B cell (primary cell): Measurements from ENCODE around the gene FGF11. TPM values are rescaled to one million over a fixed set of nuclear protein-coding genes. Genes with fewer than 3 reads are reported as not detected.

ENCODE experiments used
- ATAC-seq: fragments of 200-7000 bp; cut with Tn5 transposase; one replicate; pipeline ENCODE4 v1.10.0; 2021; ENCODE audit warnings: low read depth, mild to moderate bottlenecking, moderate number of reproducible peaks, moderate library complexity
- CTCF ChIA-PET: fragments of 350-600 bp; sonication (Branson Sonifier 250); formaldehyde crosslinking; loops from one replicate; lab custom pipeline; 2021; ENCODE audit warnings: antibody characterized with exemption, inconsistent platforms; lab: Charles Lee
- POLR2A ChIA-PET: fragments of 350-600 bp; sonication (Branson Sonifier 250); formaldehyde crosslinking; loops from one replicate; lab custom pipeline; 2021; ENCODE audit warnings: antibody characterized with exemption; lab: Charles Lee
- DNase-seq: peaks from one replicate; pipeline ENCODE4 v3.0.0; 2013
- H2AFZ ChIP-seq: 2 replicates; pipeline ENCODE4 v1.6.1; 2012; ENCODE audit warnings: mild to moderate bottlenecking, low read depth, low read length; ENCODE audit not compliant: insufficient read depth, poor library complexity, severe bottlenecking
- H3K27ac ChIP-seq, 2 donors: 1 replicate in 1 of 2; 2 replicates in 1 of 2; pipeline ENCODE4 v1.5.1; 2012 to 2013; ENCODE audit warnings: low read length in 2 of 2, mild to moderate bottlenecking in 2 of 2, moderate library complexity in 1 of 2
- H3K27me3 ChIP-seq, 4 experiments: fragments of 200-600 bp in 1 of 4; sonication (generic) in 1 of 4; replicated peaks in 1 of 4; 1 replicate in 2 of 4; 2 replicates in 2 of 4; pipeline versions ENCODE4 v1.6.1 to v1.7.0; 2013 to 2016; ENCODE audit warnings: low read length in 3 of 4, mild to moderate bottlenecking in 2 of 4, mixed read lengths in 1 of 4, moderate library complexity in 1 of 4; ENCODE audit not compliant: insufficient read depth in 4 of 4, control insufficient read depth in 3 of 4; ENCODE audit errors: control extremely low read depth in 1 of 4
- H3K36me3 ChIP-seq, 2 experiments: replicated peaks in 1 of 2; 1 replicate in 1 of 2; 2 replicates in 1 of 2; pipeline versions ENCODE4 v1.6.1 to v1.7.1; 2013; ENCODE audit warnings: low read length in 1 of 2; ENCODE audit not compliant: insufficient read depth in 2 of 2, control insufficient read depth in 1 of 2; ENCODE audit errors: control extremely low read depth in 1 of 2, extremely low read depth in 1 of 2
- H3K4me1 ChIP-seq, 2 donors: fragments of 200-600 bp in 1 of 2; sonication (generic) in 1 of 2; 1 replicate in 1 of 2; 2 replicates in 1 of 2; pipeline versions ENCODE4 v1.5.1 to v1.6.1; 2013 to 2017; ENCODE audit warnings: low read length in 2 of 2; ENCODE audit not compliant: control insufficient read depth in 2 of 2, insufficient read depth in 2 of 2
- H3K4me2 ChIP-seq: replicated peaks from 2 replicates; pipeline ENCODE3; 2012; ENCODE audit warnings: mild to moderate bottlenecking, low read depth, low read length; ENCODE audit not compliant: poor library complexity, severe bottlenecking
- H3K4me3 ChIP-seq, 5 experiments: fragments of 200-600 bp in 1 of 5; sonication (generic) in 1 of 5; 1 replicate in 3 of 5; 2 replicates in 2 of 5; pipeline versions ENCODE4 v1.5.1 to v1.7.0; 2011 to 2016; ENCODE audit warnings: low read length in 4 of 5, mild to moderate bottlenecking in 4 of 5, low read depth in 2 of 5, control low read depth in 1 of 5, moderate library complexity in 1 of 5; ENCODE audit not compliant: insufficient read depth in 1 of 5; ENCODE audit errors: control extremely low read depth in 1 of 5, extremely low read depth in 1 of 5
- H3K79me2 ChIP-seq: fragments of 200-600 bp; sonication (generic); one replicate; pipeline ENCODE4 v1.6.0; 2016; ENCODE audit warnings: low read length; ENCODE audit not compliant: control insufficient read depth, insufficient read depth
- H3K9ac ChIP-seq: fragments of 200-600 bp; sonication (generic); 2 replicates; pipeline ENCODE4 v1.6.1; 2017; ENCODE audit warnings: mild to moderate bottlenecking, low read length, moderate library complexity
- H3K9me3 ChIP-seq, 3 donors: one replicate each; pipeline versions ENCODE4 v1.6.1 to v1.7.1; 2013; ENCODE audit warnings: low read length in 2 of 3; ENCODE audit not compliant: control insufficient read depth in 2 of 3, insufficient read depth in 1 of 3; ENCODE audit errors: control extremely low read depth in 1 of 3
- H4K20me1 ChIP-seq: 2 replicates; pipeline ENCODE4 v1.6.0; 2012; ENCODE audit warnings: mild to moderate bottlenecking, low read length; ENCODE audit not compliant: insufficient read depth, control insufficient read depth, poor library complexity, severe bottlenecking
- H3K27ac Mint-ChIP-seq: one replicate; pipeline ENCODE4 v1.8.0; 2021; ENCODE audit warnings: mixed read lengths
- H3K27me3 Mint-ChIP-seq: one replicate; pipeline ENCODE4 v1.8.0; 2021; ENCODE audit warnings: mixed read lengths
- H3K4me1 Mint-ChIP-seq: one replicate; pipeline ENCODE4 v1.8.0; 2021; ENCODE audit warnings: mixed read lengths
- H3K4me3 Mint-ChIP-seq: one replicate; pipeline ENCODE4 v1.8.0; 2021; ENCODE audit warnings: mixed read lengths
- H3K9me3 Mint-ChIP-seq: one replicate; pipeline ENCODE4 v1.8.0; 2022; ENCODE audit warnings: mixed read lengths; ENCODE audit not compliant: insufficient read depth
- CTCF ChIP-seq: fragments of 200-600 bp; IDR thresholded peaks from one replicate; pipeline ENCODE4 v1.8.0; 2022; ENCODE audit warnings: antibody characterized with exemption, mild to moderate bottlenecking
- EZH2 ChIP-seq: IDR thresholded peaks from 2 replicates; pipeline ENCODE4 v1.6.1; 2012; ENCODE audit warnings: borderline replicate concordance, low read depth, mild to moderate bottlenecking, moderate library complexity, low read length; ENCODE audit not compliant: insufficient read depth, poor library complexity, severe bottlenecking
- WGBS: methylation state at CpG from one replicate; pipeline ENCODE4 v1.1.5; 2013; ENCODE audit warnings: missing lambda C conversion rate; ENCODE audit not compliant: insufficient coverage; 5-methylcytosine and 5-hydroxymethylcytosine counted together
- intact Hi-C: fragments of 100-400 bp; cut with micrococcal nuclease; formaldehyde crosslinking; loops from one replicate; pipeline ENCODE4 v1.10.0; 2022
- polyA plus RNA-seq: library from polyadenylated mRNA; depleted of rRNA; stranded (reverse); fragments of >200 nt; gene quantifications from 2 replicates; pipeline ENCODE4 v1.2.3, GENCODE V29; 2012
- total RNA-seq, 2 donors: library from RNA; stranded (reverse); fragments of 120-200 nt in 1 of 2; gene quantifications; 1 replicate in 1 of 2; 2 replicates in 1 of 2; pipeline versions ENCODE4 v1.2.3 to v1.2.4, GENCODE V29; 2013 to 2022

Gene FGF11
- total and polyA plus RNA-seq, 2 donors (not counting 1 experiment from before 2014, with no cell fraction given): 2.7 to 4.6 TPM

- CTCF ChIA-PET: interaction anchor here (0.8 to 1.8 kb wide), 6 partner anchors 30 to 75 kb away, joined by 3 to 6 read pairs (median 4); partner anchors contain the start of gene TMEM102
- Mint-ChIP-seq H3K4me1 (peaks cover 23% of the 10 kb centered on the region), H3K9me3 (no peaks in the 10 kb centered on the region), H3K27me3 (peaks cover 24% of the 10 kb centered on the region), H3K27ac (peak overlapping the region; percentile 94), H3K4me3 (peak overlapping the region; percentile 98)
- H3K4me3 ChIP-seq: peak overlapping the region in 4 of 5 experiments; percentile 80 to 95 (median 86)
- TF ChIP-seq EZH2 (no peak), CTCF (no peak)
- peaks cover 0 to 4% (median 0%) of the 10 kb centered on the region in 3 donors for H3K9me3 ChIP-seq
- H2AFZ ChIP-seq: peak overlapping the region; percentile 87
- peak; percentile 29 for ATAC-seq
- no peak for DNase-seq
- POLR2A ChIA-PET: interaction anchor here (0.6 to 2.0 kb wide), 11 partner anchors 20 to 179 kb away, joined by 3 to 17 read pairs (median 7); partner anchors contain the start of genes ACAP1, MPDU1, POLR2A and TMEM102
- peak overlapping the region; percentile 76 for H3K9ac ChIP-seq
- no peak overlapping the region for H3K27ac ChIP-seq
- H3K4me2 ChIP-seq: peak overlapping the region; percentile 94
- H4K20me1 ChIP-seq: no peaks in the 10 kb centered on the region
- peaks cover 6% of the 10 kb centered on the region for H3K79me2 ChIP-seq
- H3K4me1 ChIP-seq: peaks cover 17 to 20% of the 10 kb centered on the region in 2 donors
- peaks cover 0 to 31% (median 4%) of the 10 kb centered on the region in 4 experiments for H3K27me3 ChIP-seq
- H3K36me3 ChIP-seq: no peaks in the 10 kb centered on the region
- intact Hi-C loops: loop anchor here (1.0 to 5.0 kb wide), 11 partner anchors 11 to 190 kb away; partner anchors contain the start of genes EIF5A, KCTD11, NEURL4 and PLSCR3
- under 1% methylated on average over 57 of the region's 65 CpGs for WGBS
Measured at GRCh38 chr17:7404737-7405349, 34.5 kb upstream of the FGF11 start.
